Ovary (tissue), 3 donors: ENCODE measurements around the gene CHCHD3.

Experiments used
- POLR2A ChIP-seq: fragments of 450-650 bp; IDR thresholded peaks from one replicate; pipeline ENCODE4 v1.6.1; 2017; ENCODE audit warnings: antibody characterized with exemption, mild to moderate bottlenecking, moderate library complexity
- TF ChIP-seq, protein P1 (sequence below), 3 donors: fragments of 450-650 bp in 2 of 3; fragments of 200-600 bp in 1 of 3; IDR thresholded peaks; one replicate each; pipeline versions ENCODE4 v1.5.1 to v1.8.0; 2016 to 2022; ENCODE audit warnings: antibody characterized with exemption in 3 of 3, mild to moderate bottlenecking in 1 of 3
- donor health status: DM: no; HTN: no; CAD: no.

DNA sequence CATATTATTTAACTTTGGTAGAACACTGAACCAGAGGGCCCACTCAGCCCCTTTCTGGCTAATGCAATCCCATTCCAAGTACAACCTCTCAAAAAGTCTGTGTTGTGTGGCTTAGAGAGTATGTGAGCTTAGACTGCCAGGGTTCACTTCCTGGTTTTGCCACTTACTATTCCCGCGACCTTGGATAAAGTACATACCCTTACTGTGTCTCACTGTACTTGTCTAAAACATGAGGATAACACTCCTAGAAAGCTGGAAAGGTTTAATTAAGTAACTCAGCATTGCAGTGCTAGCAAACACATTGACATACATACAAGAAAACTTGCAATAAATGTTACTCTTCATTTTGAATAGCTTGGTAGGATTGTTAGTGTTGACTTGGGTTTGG is 215.8 kb downstream of the CHCHD3 start:
- TF ChIP-seq POLR2A: no peak
- TF ChIP-seq, protein P1, sequence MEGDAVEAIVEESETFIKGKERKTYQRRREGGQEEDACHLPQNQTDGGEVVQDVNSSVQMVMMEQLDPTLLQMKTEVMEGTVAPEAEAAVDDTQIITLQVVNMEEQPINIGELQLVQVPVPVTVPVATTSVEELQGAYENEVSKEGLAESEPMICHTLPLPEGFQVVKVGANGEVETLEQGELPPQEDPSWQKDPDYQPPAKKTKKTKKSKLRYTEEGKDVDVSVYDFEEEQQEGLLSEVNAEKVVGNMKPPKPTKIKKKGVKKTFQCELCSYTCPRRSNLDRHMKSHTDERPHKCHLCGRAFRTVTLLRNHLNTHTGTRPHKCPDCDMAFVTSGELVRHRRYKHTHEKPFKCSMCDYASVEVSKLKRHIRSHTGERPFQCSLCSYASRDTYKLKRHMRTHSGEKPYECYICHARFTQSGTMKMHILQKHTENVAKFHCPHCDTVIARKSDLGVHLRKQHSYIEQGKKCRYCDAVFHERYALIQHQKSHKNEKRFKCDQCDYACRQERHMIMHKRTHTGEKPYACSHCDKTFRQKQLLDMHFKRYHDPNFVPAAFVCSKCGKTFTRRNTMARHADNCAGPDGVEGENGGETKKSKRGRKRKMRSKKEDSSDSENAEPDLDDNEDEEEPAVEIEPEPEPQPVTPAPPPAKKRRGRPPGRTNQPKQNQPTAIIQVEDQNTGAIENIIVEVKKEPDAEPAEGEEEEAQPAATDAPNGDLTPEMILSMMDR (IDR thresholded peaks at IDR 0.05): no peak
